SHP77 (cell line): ENCODE results near the gene APOO.
"Not testable (repeated sequence)": the region's sequence is repeated elsewhere in the genome, so short reads cannot be mapped to it uniquely, and the experiment has no call there.

Experiments used
- DNase-seq, 2 experiments: peaks; one replicate each; lab custom pipeline; 2025; lab: John Stamatoyannopoulos, UW

Gene APOO

DNA sequence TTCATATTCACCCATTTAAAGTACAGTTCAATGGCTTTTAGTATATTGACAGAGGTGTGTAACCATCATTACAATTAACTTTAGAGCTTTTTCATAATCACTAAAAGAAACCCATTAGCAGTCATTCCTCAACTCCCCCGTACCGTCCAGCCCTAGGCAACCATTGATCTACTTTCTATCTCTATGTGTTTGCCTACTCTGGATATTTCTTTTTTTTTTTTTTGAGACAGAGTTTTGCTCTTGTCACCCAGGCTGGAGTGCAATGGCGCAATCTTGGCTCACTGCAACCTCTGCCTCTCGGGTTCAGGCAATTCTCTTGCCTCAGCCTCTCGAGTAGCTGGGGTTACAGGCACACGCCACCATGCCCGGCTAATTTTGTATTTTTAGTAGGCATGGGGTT is 48.5 kb downstream of the APOO start:
- DNase-seq, result not testable (repeated sequence)

DNA sequence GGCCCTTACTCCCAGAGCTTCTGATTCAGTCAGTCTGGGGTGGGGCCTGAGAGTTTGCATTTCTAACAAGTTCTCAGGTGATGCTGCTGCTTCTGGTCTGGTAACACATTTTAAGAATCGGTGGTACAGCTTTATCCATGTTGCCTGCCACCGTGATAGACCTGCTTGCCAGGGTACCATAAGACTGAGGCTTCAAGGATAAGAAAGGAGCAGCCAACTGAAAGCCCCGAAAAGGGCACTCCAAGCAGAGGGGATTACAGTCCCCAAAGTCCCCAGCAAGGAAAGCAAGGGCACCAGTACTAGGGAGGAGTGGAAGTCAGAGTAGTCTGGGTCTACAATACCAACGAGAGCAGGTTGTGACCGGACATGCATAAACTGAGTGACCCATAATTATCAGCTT is 49.8 kb downstream of the APOO start:
- no peak for DNase-seq

DNA sequence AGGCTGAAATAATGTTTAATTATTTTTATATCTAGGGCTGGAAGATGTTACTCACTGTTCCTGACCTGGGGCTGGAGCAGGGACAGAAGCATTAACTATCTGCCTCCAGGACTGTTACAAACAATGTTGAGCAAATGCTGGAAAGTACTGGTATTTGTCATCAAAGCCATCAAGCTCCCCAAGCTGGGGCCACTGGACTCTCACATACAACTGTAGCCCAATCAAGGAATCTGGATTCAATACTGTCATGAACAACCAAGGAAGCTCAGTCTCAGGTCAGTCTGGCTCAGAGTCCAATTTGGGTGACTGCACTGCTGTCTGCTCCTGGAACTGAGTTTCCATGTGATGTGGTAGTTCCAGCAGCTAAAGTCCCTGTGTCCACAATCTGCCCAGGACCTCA is 50.4 kb downstream of the APOO start:
- DNase-seq, result no peak

DNA sequence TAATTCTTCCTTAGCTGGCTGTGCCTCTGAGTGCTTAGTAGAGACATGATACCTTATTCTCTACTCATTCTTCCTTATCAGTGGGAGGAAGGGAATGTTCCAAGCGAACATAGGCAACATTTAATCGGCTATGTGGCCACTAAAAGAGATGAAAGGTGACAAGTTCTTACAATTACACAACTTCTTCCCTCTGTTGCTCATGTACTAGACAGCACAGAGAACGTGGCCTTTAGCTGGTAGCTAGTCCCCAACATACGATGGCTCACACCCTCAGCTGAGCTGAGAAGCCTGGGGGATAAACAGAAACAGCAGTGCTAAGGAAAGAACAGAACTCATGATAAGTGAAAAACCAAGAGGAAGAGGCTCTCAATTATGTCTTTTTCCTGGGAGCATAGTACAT is 52.2 kb downstream of the APOO start:
- DNase-seq, result no peak

DNA sequence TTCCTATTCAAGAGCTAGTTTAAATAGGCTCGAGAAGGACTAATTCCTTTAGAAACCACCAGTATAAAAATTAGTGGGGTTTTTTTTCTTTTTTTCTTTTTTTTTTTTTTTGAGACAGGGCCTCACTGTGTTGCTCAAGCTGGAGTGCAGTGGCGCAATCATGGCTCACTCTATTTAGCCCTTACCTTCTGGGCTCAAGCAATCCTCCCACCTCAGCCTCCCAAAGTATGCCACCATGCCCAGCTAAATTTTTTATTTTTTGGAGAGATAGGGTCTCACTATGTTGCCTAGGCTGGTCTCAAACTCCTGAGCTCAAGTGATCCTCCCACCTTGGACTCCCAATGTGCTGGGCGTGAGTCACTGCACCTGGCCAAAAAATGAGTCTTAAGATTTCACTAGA is 52.8 kb downstream of the APOO start:
- DNase-seq, result no peak

DNA sequence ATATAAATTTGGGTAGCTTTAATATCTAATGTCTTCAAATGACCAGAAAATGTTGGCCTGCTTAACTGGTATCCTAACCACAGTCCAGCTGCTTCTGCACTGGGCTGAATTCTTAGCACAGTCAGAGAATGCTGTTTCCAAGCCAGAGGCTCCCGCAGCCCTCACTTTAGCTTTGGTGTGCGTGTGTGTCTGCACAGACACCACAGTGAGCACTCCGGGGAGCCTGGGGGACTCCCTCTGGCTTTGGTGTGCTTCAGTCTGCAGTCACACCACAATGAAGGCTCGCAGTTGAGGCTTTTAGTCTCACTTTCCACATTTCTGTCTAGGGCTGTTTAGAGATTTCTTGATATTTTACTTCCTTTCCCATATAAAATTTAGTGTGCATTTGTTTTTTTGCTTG is 53.6 kb downstream of the APOO start:
- DNase-seq, result no peak

DNA sequence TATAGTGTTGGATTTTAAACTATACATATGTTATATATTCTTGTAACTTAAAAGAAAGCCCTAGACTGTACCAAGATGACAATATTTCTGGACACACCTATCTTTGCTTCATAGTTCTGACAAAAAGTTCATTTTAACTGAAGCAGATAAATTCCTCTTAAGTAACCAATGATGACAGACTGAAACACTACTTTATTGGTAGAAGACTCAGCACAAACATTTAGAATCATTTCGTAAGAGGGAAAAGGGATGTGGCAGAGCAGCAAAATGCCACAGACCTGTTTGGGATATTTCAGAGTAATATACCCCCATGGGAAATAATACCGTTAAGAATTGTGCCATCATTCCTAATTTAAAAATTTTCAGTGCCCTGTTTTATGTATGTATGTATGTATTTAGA is 56.2 kb downstream of the APOO start:
- no peak for DNase-seq

DNA sequence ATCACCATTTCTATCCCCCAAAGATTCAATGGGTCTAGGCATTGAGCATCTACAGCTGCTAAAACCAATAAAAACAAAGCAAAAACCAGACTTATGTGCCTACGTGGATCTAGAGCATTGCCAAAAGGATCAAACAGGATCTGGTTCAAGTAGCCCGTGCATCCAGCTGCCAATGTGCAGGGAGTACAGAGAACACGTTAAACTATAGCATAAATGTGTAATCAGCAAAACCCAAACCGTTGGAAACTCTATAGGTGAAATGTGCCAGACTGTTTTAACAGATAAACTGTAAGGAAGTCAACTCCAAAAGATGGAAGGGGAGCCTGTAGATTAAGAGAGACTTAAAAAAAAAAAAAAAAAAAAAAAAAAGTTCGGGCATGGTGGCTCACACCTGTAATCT is 58.5 kb downstream of the APOO start:
- DNase-seq, result no peak

DNA sequence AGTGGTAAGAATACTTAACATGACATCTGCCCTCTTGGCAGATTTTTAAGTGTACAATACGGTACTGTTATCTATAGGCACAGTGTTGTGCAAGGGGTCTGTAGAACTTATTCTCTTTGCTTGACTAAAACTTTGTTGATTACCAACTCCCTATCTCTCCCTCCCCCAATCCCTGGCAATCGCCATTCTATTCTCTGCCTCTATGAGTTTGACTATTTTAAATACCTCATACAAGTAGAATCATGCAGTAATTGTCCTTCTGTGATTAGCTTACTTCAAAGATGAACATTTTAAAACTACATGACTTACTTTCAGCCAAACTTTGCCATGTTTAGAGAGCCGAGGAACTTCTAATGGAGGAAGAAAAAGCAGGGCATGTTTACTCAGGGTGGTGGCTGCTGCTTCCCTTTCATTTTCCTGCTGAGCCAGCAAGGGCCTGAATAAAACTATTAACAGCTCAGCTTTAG is 62.4 kb downstream of the APOO start:
- no peak for DNase-seq

DNA sequence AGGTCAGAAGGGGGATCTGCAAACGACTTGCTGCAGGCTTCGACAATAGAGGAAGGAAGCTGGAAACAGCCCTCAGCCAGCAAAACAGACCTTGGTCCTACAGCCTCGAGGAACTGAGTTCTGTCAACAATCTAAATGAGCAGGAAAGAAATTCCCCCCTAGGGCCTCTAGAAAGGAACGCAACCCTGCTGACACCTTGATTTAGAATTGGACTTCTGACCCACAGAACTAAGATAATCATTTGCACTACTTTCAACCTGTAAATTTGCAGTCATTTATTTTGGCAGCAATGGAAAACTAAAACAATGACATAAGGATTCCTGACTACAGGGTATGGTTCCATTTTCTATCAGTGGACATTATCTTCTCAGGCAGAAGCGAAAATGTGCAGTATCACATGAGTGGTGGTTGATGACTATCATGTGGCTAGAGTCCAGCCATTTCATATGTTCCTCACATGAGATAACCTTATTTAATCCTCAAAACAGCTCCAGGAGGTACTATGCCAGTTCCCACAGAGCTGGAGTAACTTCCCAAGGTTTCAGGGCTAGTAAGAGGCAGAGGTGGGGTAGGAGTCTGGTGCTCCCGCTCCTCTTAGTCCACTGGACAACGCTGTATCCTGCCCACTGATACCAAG is 63.1 kb downstream of the APOO start:
- no peak for DNase-seq

DNA sequence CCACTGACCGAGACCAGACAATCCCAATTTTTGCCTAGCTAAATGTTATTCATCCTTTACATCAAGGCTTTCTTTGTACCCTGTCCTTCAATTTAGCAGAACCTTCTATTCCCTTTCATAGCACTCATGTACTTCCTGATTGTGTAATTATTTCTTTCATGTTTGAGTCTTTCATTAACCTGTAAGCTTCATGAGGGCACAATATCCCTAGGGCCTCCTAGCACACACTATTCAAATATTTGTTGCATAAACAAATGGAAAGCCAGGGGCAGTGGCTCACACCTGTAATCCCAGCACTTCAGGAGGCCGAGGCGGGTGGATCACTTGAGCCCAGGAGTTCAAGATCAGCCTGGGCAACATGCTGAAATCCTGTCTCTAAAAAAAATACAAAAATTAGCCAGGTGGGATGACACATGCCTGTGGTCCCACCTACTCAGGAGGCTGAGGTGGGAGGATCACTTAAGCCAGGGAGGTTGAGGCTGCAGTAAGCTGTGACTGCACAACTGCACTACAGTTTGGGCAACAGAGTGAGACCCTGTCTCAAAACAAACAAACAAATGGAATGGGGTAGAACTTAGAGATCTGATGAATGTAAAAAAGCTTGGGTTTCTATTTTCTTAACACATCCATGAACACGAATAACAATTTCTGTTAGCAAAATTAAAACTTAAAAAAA is 65.8 kb downstream of the APOO start:
- no peak for DNase-seq

DNA sequence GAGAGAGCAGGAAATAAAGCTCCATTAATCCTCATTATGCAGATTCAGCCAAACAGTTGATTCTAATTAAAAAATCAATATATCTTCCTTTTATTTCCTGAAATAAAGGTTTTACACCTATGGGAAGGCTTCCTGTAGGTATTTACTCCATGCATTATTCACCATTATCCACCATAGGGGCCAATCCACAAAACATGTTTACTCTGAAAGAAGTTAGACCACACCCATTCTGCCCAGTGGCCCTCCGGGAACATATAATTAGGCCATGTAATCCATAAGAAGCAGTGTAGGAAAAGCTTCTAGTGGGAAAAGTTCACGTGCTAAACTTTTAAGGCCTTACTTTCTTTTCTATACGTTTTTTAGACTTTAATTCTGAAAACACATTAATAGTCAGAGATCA is 67.1 kb downstream of the APOO start:
- DNase-seq, result no peak

DNA sequence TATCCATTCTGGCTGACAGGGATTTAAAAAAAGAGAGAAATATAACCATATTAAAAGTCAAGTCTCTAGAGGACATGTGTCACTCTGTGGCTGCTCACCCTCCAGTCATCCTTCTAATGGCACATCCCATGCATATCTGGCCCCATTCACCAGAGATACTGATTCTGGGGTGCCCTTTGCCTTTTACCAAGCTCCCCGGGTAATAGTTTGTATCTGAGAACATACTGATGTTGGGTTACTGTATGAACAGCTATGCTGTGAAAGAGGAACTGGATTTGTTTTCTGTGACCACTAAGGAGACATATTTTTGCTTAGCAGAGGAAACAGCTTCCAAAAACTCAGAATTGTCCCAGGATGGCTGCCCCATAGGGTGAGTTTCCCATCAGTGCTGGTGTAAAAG is 68.8 kb downstream of the APOO start:
- no peak for DNase-seq

DNA sequence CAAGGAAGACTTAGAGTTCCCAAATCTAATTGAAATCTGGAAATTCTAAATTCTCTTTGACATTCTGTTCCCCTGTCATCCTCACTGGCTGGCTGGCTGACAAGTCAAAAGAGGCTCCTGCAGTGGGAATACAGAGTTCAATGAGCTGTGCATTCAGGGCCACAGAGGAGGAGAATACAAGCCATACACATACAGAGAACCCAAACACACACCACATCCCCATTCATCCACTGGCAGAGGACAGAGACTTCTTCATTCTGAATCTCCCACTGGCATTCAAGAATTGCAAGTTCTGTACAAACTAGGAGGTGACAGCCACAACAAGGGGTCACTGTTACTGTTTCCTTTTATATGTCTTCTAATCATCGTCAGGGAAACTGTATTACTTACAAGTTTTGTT is 75.0 kb downstream of the APOO start:
- DNase-seq, result no peak

DNA sequence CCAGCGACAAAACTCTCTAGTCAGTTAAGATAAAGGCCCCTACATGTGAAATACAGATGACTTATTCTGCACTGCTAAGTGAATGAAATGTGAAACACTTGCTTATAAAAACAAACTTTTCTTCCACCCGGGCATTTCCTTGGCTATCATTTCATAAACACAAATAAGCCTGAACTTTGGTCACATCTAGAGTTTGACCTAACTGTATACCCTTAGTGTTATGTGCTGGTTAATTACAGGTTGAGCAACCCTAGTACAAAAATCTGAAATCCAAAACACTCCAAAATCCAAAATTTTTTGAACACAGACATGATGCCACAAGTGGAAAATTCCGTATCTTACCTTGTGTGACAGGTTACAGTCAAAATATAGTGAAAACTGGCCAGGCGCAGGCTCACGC is 78.9 kb downstream of the APOO start:
- DNase-seq, result no peak

DNA sequence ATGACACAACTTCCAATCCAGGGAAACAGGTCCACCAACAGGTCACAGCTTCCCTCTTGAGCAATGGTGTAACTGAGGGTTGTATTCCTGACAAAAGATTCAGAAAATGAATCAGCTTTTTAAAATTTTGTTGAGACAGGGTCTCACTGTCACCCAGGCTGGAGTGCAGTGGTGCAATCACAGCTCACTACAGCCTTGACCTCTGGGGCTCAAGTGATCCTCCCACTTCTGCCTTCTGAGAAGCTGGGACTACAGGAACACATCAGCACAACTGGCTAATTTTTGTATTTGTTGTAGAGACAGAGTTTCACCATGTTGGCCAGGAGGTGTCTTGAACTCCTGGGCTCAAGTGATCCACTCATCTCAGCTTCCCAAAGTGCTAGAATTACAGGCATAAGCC is 81.1 kb downstream of the APOO start:
- no peak for DNase-seq

DNA sequence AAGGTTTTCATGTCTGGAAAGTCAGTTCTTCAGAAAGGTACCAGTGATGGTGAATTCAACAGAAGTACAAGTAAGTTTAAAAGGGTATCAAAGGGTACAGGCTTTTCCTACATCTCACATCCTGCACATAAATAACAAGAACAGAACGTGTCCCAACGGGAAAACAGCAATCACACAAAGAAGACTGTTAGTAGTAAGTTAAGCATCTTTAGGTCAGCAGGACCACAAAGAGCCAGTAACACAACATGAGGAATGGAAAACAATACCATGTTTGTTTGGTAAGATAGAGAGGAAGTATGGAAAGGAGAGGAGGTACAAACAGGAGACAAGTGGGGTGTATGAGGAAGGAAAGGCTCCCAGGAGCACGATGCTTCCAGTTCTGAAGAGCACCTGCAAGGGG is 81.5 kb downstream of the APOO start:
- DNase-seq, result no peak

DNA sequence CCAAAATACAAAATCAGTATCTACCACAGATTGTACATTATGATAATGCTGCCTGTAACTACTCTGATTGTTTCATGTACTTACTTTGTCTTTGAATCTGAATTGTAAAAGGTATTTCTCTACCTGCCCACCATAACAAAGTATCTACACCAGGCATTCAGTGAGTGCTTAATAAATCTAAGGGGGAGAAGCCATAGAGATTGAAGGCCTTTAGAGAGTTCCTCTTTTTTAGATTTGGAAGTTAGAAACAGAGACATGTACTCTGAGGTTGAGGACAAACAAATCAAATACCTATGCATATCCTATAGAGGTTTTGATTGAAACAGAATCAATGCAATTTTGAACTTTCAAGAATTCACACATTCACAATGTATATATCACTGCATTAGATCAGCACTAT is 82.1 kb downstream of the APOO start:
- no peak for DNase-seq

DNA sequence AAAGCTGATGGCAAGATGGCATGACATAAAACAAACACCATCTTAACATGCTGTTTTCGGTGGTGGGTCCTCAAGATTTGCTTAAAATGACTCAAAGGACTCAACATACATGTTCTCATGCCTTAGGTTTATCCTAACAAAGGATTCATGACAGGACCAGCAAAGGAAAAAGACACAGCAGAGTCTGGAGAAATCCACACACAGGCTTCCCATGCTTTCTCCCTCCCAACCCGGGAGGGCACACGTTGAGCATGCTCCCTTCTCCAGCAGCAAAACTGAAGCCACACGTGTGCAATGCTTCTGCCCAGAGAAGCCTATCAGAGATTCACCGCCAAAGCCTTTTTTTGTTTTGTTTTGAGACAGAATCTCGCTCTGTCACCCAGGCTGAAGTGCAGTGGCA is 84.9 kb downstream of the APOO start:
- no peak for DNase-seq

DNA sequence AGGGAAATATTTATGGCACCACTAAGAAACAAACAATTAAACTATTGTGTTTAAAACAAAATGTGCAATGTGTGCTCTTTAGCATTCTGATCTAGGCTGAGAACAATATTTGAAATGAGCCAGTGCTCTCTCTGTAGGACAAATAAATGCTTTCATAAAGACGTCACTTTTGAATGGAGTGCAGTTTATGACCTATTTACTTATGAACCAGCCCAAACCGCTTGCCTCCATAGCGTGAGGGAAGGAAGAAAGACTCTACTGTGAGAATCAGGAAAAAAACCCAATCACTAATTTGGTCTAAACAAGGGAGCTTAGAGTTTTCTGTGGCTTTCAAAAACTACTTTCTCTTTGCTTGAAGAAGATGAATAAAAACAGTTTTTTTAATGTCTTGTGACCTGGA is 85.3 kb downstream of the APOO start:
- DNase-seq, result peak; percentile 24 to 44

DNA sequence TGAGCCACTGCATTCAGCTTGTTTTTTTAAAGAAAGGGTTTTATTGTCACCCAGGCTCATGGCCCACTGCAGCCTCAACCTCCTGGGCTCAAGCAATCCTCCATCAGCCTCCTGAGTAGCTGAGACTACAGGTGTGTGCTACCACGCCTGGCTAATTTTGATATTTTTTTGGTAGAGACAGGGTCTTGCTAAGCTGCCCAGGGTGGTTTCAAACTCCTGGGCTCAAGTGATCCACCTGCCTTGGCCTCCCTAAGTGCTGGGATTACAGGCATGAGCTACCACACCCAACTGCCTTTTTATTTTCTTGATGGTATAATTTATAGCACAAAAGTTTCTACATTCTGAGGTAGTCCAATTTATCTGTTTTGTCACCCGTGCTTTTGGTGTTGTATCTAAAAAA is 85.9 kb downstream of the APOO start:
- no peak for DNase-seq

DNA sequence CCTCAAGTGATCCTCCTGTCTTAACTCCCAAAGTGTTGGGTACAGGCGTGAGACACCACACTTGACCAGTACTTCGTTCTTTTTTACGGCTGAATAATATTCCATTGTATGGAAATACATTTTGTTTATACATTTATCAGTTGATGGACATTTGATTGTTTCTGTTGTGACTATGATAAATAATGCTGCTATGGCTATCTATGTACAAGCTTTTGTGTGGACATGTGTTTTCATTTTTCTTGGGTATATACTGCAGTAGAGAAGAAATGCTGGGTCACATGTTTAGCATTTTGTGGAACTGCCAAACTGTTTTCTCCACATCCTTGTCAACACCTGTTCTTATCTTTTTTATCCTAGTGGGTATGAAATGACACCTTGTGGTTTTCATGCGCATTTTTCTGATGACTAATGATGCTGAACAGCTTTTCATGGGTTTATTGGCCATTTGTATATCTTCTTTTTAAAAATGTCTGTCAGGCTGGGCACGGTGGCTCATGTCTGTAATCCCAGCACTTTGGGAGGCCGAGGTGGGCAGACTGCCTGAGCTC is 87.4 kb downstream of the APOO start:
- DNase-seq, result no peak

DNA sequence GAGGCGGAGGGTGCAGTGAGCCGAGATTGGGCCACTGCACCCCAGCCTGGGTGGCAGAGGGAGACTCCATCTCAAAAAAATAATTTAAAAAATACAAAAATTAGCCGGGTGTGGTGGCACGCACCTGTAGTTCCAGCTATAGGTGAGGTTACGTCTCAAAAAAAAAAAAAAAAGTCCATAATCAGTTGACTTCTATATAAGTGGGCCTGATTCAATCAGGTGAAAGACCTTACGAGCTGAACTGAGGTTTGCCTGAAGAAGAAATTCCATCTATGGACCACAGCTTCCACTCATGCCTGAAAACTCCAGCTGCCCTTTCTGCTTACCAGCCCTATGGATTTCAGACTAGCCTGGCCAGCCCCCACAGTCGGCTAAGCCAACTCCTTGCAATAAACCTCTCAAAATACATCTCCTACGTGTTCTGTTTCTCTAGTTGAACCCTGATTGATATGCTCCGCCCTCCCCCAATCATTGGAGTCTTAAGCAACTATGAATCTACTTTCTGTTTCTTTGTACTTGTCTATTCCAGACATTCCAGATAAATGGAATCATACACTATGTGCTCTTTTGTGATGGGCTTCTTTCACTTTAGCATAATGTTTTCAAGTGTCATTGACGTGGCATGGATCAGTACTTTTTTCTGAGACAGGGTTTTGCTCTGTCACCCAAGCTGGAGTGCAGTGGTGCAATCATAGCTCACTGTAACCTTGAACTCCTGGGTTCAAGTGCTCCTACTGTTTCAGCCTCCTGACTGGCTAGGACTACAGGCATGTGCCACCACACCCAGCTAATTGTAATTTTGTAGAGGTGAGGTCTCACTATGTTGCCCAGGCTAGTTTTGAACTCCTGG is 88.1 kb downstream of the APOO start:
- no peak for DNase-seq
